ENCODE data around the gene KLF6.

DNA sequence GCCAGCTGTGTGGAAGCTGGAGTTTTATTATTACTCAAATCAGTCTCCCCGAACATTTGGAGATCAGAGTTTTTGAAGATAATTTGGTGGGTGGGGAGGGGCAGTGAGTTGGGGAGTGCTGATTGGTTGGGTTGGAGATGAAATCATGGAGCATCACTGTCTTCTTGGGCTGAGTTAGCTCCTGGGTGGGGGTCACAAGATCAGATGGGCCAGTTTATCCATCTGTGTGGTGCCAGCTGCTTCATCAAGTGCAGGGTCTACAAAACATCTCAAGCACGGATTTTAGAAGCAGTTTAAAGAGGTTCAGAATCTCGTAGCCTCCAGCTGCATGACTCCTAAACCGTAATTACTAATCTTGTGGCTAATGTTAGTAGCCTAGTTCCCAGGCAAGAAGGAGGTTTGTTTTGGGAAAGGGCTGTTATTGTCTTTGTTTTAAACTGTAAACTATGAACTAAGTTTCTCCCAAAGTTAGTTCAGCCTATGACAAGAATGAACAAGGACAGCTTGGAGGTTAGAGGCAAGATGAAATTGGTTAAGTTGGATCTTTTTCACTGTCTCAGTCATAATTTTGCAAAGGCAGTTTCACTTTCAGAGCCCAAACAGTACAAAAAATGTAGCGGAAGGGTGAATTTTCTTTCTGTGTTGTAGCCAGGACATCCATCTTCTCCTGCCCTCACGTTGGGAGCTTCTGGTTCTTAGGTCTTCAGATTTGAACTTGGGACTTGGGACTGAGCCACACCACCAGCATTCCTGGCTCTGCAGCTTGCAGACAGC is 43.1 kb downstream of the KLF6 start:
- TF ChIP-seq ETV6 (CRISPR knock-in tag; IDR thresholded peaks at IDR 0.05) (no peak), NR2C2 (CRISPR knock-in tag; IDR thresholded peaks at IDR 0.05) (no peak), CREM (CRISPR knock-in tag; IDR thresholded peaks at IDR 0.05) (no peak), SMAD3 (CRISPR knock-in tag; IDR thresholded peaks at IDR 0.05; ENCODE audit: borderline replicate concordance) (no peak), CREB1 (CRISPR knock-in tag; IDR thresholded peaks at IDR 0.05) (no peak)
- TF ChIP-seq, protein P1, sequence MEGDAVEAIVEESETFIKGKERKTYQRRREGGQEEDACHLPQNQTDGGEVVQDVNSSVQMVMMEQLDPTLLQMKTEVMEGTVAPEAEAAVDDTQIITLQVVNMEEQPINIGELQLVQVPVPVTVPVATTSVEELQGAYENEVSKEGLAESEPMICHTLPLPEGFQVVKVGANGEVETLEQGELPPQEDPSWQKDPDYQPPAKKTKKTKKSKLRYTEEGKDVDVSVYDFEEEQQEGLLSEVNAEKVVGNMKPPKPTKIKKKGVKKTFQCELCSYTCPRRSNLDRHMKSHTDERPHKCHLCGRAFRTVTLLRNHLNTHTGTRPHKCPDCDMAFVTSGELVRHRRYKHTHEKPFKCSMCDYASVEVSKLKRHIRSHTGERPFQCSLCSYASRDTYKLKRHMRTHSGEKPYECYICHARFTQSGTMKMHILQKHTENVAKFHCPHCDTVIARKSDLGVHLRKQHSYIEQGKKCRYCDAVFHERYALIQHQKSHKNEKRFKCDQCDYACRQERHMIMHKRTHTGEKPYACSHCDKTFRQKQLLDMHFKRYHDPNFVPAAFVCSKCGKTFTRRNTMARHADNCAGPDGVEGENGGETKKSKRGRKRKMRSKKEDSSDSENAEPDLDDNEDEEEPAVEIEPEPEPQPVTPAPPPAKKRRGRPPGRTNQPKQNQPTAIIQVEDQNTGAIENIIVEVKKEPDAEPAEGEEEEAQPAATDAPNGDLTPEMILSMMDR (IDR thresholded peaks at IDR 0.05): no peak
- TF ChIP-seq, protein P2, sequence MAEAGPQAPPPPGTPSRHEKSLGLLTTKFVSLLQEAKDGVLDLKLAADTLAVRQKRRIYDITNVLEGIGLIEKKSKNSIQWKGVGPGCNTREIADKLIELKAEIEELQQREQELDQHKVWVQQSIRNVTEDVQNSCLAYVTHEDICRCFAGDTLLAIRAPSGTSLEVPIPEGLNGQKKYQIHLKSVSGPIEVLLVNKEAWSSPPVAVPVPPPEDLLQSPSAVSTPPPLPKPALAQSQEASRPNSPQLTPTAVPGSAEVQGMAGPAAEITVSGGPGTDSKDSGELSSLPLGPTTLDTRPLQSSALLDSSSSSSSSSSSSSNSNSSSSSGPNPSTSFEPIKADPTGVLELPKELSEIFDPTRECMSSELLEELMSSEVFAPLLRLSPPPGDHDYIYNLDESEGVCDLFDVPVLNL (CRISPR knock-in tag; IDR thresholded peaks at IDR 0.05; ENCODE audit: borderline replicate concordance, low read depth): no peak
- TF ChIP-seq, protein P3, sequence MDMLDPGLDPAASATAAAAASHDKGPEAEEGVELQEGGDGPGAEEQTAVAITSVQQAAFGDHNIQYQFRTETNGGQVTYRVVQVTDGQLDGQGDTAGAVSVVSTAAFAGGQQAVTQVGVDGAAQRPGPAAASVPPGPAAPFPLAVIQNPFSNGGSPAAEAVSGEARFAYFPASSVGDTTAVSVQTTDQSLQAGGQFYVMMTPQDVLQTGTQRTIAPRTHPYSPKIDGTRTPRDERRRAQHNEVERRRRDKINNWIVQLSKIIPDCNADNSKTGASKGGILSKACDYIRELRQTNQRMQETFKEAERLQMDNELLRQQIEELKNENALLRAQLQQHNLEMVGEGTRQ (CRISPR knock-in tag; IDR thresholded peaks at IDR 0.05): no peak
